ENCODE results near the gene C9orf85. TPM values are rescaled to one million over a fixed set of nuclear protein-coding genes. Genes with fewer than 3 reads are reported as not detected.

C9orf85 gene
- total and polyA plus RNA-seq, 9 of the 15 experiments (the other 6 are each of a cell fraction or from before 2014, with no cell fraction given) = 6.7 to 17.6 (median 13.0) TPM

DNA sequence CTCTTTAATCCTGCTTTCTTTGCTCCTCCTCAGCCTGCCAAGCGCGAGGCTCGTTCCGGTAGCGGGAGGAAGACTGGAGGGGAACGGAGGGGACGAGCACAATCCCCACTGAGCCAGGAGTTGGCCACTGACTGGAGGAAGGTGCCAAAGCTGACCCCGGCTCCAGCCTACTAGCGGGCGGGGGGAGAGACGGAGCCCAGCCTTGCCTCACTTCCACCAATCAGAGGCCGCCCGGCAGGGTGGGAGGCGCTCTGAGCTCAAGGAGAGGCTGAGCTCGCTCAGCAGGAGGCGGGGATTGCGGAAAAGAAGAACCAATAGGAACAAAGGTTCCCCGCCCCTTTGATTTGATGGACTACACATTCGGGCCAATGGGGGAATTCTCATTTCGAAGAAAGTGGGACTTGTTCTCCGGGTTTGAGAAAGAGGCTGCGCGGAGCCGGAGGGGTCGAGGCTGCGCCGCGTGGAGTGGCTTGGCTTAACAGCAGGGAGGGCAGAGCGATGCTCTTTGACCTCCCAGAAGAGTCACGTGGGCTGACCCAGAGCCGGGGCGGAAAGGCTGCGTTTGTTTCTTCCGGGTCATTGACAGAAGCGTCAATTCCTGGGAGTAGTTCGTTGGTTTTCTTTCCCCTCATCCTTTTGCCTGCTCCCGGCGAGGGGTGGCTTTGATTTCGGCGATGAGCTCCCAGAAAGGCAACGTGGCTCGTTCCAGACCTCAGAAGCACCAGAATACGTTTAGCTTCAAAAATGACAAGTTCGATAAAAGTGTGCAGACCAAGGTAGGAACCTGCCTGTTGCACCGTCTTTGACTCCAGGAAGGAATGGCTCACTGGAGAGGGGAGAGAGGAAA is at the start of gene C9orf85, which contains the start of gene ABHD17B (continued):
- TF ChIP-seq, protein P1, sequence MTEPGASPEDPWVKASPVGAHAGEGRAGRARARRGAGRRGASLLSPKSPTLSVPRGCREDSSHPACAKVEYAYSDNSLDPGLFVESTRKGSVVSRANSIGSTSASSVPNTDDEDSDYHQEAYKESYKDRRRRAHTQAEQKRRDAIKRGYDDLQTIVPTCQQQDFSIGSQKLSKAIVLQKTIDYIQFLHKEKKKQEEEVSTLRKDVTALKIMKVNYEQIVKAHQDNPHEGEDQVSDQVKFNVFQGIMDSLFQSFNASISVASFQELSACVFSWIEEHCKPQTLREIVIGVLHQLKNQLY (CRISPR knock-in tag; conservative IDR thresholded peaks at IDR 0.05) = no peak
- no peak for TF ChIP-seq NFXL1 (CRISPR knock-in tag; IDR thresholded peaks at IDR 0.05)
- no peak for TF ChIP-seq JUNB (CRISPR knock-in tag; conservative IDR thresholded peaks at IDR 0.05)
- no peak for TF ChIP-seq ZNF3 (CRISPR knock-in tag; IDR thresholded peaks at IDR 0.05)
- TF ChIP-seq, protein P2, sequence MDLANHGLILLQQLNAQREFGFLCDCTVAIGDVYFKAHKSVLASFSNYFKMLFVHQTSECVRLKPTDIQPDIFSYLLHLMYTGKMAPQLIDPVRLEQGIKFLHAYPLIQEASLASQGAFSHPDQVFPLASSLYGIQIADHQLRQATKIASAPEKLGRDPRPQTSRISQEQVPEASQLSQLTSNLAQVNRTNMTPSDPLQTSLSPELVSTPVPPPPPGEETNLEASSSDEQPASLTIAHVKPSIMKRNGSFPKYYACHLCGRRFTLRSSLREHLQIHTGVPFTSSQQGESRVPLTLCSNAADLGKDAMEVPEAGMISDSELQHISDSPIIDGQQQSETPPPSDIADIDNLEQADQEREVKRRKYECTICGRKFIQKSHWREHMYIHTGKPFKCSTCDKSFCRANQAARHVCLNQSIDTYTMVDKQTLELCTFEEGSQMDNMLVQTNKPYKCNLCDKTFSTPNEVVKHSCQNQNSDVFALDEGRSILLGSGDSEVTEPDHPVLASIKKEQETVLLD (IDR thresholded peaks at IDR 0.05) = peak; percentile 16; the same call in 1 of the 2 replicates
- peak; percentile 58 for TF ChIP-seq NFIC (IDR thresholded peaks at IDR 0.05)
- TF ChIP-seq PHF8 (IDR thresholded peaks at IDR 0.05; ENCODE audit: borderline replicate concordance, low read length) = peak; percentile 74
- no peak for TF ChIP-seq ZNF561 (CRISPR knock-in tag; conservative IDR thresholded peaks at IDR 0.05)
- TF ChIP-seq MYBL2 (IDR thresholded peaks at IDR 0.05; ENCODE audit: low read depth) = no peak
- TF ChIP-seq MYBL2 (CRISPR knock-in tag; IDR thresholded peaks at IDR 0.05; ENCODE audit: borderline replicate concordance) = no peak
- no peak for TF ChIP-seq NFE2L1 (tag; IDR thresholded peaks at IDR 0.05; ENCODE audit: borderline replicate concordance, low read depth)
- TF ChIP-seq, protein P3, sequence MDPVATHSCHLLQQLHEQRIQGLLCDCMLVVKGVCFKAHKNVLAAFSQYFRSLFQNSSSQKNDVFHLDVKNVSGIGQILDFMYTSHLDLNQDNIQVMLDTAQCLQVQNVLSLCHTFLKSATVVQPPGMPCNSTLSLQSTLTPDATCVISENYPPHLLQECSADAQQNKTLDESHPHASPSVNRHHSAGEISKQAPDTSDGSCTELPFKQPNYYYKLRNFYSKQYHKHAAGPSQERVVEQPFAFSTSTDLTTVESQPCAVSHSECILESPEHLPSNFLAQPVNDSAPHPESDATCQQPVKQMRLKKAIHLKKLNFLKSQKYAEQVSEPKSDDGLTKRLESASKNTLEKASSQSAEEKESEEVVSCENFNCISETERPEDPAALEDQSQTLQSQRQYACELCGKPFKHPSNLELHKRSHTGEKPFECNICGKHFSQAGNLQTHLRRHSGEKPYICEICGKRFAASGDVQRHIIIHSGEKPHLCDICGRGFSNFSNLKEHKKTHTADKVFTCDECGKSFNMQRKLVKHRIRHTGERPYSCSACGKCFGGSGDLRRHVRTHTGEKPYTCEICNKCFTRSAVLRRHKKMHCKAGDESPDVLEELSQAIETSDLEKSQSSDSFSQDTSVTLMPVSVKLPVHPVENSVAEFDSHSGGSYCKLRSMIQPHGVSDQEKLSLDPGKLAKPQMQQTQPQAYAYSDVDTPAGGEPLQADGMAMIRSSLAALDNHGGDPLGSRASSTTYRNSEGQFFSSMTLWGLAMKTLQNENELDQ (CRISPR knock-in tag; IDR thresholded peaks at IDR 0.05; ENCODE audit: borderline replicate concordance) = no peak
- TF ChIP-seq SNRNP70 (optimal IDR thresholded peaks at IDR 0.05; ENCODE audit: low read depth, low read length) = no peak
- TF ChIP-seq, protein P4, sequence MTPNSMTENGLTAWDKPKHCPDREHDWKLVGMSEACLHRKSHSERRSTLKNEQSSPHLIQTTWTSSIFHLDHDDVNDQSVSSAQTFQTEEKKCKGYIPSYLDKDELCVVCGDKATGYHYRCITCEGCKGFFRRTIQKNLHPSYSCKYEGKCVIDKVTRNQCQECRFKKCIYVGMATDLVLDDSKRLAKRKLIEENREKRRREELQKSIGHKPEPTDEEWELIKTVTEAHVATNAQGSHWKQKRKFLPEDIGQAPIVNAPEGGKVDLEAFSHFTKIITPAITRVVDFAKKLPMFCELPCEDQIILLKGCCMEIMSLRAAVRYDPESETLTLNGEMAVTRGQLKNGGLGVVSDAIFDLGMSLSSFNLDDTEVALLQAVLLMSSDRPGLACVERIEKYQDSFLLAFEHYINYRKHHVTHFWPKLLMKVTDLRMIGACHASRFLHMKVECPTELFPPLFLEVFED (CRISPR knock-in tag; conservative IDR thresholded peaks at IDR 0.05) = no peak
- peak; percentile 99 for TF ChIP-seq NR2C1 (IDR thresholded peaks at IDR 0.05)
- TF ChIP-seq NR2C1 (tag; IDR thresholded peaks at IDR 0.05) = peak; percentile 99
- no peak for TF ChIP-seq FOXJ3 (CRISPR knock-in tag; IDR thresholded peaks at IDR 0.05)
- TF ChIP-seq MTF1 (CRISPR knock-in tag; IDR thresholded peaks at IDR 0.05; ENCODE audit: borderline replicate concordance) = no peak
- TF ChIP-seq TARDBP (IDR thresholded peaks at IDR 0.05) = no peak
- no peak for TF ChIP-seq BRCA1 (IDR thresholded peaks at IDR 0.05)
- TF ChIP-seq BRCA1 (CRISPR knock-in tag; IDR thresholded peaks at IDR 0.05) = no peak
- no peak for TF ChIP-seq MCM3 (IDR thresholded peaks at IDR 0.05)
- TF ChIP-seq MYNN (IDR thresholded peaks at IDR 0.05) = no peak
- no peak for TF ChIP-seq MYNN (CRISPR knock-in tag; IDR thresholded peaks at IDR 0.05)
